HT1080 (cell line): ENCODE measurements around the gene NFE2L1. TPM values are rescaled to one million over a fixed set of nuclear protein-coding genes. Genes with fewer than 3 reads are reported as not detected.
"Not testable (repeated sequence)": the region's sequence is repeated elsewhere in the genome, so short reads cannot be mapped to it uniquely, and the experiment has no call there.

Experiments
- DNase-seq: peaks from one replicate; pipeline ENCODE4 v3.0.0-alpha.2; 2015; ENCODE audit warnings: low read depth
- total RNA-seq: library from RNA; depleted of rRNA; stranded (reverse); fragments of >200 nt; shearing (Covaris generic); gene quantifications from 2 replicates; pipeline ENCODE4 v1.2.3, GENCODE V29; 2014

The NFE2L1 gene
- total RNA-seq, 1 experiment from 2014 or later = 59.4 TPM

DNA sequence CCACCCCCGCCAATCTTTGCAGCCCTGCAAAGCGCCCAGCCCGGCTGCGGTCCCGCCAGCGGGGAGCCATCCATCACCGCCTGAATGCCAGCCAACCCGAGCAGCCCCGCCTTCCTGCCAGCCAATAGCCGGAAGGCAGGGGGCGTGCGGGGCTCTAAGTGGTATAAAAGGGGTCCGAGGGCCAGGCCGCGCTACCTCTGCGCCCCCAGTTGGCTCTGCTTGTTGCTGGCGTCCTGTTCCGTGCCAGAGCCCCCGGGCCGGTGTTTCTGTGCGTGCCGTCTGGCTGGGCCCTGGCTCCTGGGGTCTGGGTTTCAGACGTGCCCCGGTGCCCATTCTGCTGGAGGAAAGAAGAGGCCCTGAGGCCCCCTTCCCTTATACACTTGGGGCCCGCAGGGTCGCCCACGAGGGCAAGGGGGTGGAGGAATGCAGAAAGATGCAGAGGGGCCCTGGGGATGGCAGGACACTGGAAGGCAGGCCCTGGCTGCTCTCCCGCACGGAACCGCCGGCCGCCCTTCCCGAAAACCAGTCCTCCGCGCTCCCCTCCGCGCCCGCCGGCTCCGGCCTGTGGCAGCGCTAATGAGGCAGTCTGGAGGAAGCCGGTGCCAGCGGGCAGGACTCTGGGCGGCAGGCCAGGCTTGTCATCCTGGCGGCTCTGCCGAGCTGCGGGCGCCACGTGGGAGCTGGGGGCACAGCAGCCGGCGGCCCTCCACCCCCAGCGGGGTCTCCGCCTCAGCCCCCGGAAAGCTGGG, 24.6 kb upstream of the NFE2L1 start:
- DNase-seq = peak; percentile 87

DNA sequence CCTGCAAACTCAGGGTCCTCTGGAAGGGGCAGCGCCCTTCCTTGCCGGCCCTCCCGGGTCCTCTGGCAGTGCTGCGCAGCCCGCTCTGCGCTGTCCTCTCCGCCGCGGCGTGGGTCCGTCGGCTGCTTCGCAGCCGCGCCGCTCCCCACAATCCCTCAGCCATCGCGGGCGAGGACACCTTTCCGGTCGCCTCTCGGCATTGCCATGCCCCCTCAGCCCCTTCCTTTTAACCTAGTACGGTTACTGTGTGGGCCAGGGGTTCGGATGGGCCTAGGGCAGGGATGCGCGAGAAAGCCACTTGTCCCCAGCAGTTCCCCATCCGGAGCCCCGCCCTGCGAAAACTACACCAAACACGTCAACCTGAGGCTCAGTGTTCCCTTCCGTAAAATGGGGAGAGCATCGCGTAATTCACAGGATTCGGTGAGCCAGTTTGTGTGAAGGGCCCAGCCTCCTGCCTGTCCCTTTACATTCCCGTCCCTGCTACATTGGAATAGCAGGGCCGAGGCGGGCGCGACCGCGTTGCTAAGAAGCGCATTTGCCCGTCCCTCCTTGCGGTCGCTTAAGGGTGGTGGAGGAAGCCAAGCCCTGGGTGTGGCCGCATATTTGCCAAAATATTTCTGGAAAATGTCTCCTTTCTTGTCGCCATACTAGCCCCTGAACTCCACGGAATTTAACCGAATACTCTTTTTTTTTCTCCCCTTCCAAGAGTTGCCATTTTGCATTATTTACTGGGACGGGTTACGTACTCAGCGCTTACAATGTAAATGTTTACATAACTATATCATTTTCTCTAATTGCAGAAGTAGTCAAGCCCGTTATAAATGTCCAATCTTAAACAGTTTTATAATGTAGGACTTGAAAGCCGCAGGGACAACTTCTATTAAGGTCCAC, 23.8 kb upstream of the NFE2L1 start:
- DNase-seq = peak; percentile 76

DNA sequence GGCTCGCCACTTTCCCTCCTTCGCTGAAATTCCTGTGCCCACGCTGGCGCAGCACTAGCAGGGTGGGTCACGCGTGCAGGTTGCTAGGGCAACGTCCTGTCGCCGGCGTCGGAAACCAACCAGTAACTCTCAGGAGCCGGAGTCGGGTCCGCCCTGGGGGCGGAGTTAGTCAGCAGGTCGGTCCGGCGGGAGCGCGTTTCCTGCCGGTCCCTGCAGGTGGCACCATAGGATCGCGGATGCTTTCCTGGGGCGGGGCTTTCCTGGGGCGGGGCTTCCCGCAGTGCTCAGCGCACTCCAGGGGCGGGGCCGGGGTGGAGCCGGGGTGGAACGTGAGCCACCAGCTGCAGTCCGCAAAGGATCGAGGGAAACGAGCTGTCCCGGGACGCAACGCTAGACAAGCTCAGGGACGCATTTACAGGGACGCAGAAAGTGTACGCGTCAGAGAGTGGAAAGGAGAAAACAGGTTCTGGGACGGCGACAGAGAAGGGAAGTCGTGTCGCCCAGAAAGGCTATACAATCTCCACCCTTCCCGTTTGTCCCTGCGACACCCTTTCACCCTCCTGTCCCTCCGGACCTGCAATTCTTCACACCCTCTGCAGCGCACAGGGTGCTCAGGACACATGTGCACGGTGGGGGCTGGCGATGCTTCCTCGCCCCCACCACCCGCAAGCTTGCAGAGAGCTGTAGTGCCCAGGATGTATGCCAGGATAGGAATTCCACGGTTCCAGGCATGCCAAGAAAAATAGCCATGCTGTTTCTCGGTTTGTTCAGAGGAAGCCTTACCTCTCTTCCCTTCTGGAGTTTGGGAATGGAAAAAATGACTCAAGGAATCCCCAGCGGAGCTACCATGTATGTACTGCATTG, 22.9 kb upstream of the NFE2L1 start:
- peak; percentile 92 for DNase-seq

DNA sequence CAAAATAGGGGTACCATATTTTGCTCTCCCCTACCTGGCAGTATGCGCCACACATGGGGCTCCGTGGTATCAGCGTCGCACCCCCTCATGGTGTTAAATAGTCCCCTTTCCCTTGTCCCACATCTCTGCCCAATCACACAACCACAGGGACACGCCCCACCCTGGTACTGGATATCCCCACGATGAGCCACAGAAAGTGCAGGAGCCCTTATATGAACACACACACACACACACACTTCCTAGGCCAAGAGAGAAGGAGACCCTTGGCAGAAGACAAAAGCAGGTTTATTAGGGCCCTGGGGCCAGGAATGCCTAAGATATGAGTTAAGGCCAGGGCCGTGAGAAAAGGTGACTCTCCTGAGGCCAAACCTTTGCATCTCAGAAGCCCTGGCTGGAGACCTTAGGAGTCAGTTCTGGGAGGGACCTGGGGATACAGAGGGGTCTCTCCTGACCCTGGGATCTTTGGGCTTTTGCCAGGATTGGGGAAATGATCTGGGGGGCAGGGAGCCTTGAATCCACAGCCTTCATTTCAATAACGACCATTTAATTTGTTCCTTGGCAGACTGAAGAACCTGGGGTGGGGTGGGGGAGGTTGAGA, 22.2 kb upstream of the NFE2L1 start:
- DNase-seq = peak; percentile 40

DNA sequence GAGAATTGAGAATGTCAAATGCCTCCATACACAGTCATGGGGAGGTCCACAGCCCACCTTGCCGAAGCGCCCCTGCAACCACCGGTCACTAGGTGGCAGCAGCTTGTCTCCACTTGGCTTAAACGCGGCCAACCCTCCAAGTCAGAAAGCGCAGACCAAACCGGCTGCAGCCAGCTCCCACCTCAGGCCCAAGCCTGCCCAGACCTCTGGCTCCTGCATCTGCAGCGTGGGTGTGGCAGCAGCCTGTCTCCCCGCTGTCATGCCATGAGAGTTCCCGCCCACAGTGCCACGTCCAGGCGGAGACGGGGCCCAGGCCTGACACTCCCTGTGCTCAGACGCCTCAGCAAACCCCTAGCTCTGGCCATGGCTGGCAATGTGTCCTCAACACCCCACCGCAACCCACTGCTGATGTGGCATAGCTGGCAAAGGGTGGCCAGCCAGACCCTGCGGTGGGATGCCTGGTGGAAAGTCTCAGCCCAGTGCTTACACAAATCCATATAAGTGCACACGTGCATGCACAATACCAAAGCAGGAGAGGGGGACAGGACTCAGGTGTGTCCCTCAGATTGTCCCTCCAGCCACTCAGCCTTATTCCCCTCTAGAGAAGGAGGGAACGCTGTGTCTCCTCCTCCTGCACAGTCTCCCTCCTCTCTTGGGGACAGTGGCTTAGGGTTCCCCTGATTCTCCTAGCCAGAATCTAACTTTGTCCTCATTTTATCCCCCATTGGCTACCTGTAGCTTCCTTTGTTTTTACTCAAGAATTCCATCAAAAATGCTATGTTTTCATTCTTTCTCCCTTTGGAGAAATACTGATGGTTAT, 21.4 kb upstream of the NFE2L1 start:
- peak; percentile 89 for DNase-seq

DNA sequence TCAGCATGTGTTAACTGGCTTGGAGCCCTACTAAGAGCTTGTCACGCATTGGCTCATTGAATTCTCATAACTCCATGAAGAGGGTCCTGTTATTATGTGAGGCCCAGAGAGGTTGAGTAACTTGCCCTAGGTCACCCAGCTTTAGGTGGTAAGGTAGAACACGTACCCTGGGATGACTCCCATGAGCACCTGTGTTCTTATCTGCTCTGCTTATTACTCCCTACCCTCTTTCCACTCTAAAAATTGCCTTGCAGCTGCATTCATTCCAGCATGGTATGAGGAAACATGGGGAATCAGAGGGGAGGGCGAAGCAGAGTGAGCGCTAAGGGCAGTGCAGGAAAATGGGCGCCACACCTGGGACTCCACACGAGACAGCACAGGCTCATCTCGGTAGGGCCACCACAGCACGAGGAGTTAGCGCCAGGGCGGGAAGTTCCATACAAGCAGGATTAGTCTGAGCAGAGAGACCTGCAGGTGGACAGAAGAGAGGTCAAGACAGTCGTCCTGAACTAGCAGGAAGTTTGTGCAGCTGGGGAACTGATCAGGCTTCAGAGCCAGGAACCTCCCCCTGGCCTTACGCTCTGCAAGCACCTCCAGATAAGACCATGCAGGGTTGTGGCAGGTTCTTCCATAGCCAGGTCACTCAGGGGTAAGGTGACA, 20.7 kb upstream of the NFE2L1 start:
- DNase-seq = no peak

DNA sequence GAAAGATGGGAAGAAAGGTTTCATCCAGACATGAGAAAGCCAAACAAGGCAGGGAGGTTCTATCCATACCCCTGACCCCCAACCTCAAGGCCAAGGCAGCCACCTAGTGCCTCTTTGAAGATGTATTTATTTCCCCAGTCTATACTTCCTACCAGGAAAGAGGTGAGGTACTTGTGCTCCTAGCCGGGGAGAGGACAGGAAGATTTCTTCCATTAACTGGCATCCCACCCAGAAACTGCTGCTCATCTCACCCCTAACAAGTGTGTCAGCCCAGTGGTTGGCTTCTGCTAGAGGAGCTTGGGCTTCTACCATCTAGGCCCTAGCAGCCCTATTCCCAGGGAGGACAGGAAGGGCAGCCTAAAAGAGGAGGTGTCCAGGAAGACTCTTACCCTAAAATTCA, 19.4 kb upstream of the NFE2L1 start:
- DNase-seq = no peak

DNA sequence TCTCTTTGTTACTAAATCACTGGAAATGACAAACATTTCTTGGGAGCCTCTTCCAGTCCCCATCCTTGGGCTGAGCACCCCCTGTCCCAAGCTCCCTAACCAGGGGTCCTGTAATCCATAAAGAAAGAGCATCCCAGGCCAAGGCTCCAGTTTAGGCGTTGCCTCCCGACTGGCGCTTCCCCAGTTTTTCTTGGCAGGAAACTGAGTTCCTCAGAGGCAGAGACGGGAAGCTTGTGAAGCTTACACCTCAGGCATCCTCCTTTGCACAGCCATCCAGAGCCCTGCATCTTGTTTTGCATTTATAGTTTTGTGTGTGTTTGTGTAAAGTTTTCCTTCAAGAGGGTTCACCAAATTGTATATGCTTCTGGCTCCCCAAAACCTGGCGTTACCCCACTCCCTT, 17.6 kb upstream of the NFE2L1 start:
- DNase-seq = no peak

DNA sequence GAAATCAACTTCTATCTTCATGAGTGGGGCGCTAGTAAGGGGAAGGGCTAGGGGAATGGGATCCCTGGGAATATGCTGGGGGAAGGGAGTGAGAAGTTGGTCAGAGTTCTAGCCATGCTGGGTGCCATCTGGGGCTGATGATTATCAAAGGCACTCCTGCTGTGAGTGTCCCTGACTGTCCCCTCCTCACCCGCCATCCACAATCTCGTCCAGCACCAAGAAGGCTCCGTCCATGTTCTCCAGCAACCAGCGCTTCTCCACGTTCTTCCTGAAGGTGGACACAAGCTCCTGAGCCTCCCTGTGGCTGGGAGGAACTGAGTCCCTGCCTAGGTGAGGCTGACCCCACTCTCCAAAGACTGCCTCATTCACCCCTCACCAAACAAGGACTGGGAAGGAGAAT, 16.2 kb upstream of the NFE2L1 start:
- no peak for DNase-seq

DNA sequence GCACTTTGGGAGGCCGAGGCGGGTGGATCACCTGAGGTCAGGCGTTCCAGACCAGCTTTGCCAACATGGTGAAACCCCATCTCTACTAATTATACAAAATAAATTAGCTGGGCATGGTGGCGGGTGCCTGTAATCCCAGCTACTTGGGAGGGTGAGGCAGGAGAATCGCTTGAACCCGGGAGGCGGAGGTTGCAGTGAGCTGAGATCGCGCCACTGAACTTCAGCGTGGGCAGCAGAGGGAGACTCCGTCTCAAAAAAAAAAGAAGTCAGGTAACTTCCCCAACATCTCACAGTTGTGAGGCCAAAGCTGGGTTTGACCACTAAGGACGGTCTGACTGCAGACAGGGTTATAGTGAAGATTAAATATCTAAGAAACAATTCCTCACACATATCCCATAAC, 13.4 kb upstream of the NFE2L1 start:
- DNase-seq = not testable (repeated sequence)

DNA sequence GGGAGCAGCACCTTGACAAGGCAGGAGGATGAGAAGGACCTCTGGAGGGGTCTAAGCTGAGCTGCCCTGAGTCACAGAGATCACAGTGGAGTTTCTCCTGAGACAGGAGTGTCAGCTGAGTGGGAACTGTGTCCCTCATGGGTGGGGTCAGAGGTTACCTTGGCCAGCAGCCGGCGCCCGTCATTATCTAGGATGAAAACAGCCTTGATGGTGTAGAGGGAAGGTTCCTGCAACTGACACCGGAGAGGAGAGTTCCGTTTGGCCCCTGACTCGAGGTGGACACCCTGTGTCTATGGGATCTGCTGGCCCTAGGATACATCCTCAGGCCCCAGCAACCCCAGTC, 11.5 kb upstream of the NFE2L1 start:
- no peak for DNase-seq

DNA sequence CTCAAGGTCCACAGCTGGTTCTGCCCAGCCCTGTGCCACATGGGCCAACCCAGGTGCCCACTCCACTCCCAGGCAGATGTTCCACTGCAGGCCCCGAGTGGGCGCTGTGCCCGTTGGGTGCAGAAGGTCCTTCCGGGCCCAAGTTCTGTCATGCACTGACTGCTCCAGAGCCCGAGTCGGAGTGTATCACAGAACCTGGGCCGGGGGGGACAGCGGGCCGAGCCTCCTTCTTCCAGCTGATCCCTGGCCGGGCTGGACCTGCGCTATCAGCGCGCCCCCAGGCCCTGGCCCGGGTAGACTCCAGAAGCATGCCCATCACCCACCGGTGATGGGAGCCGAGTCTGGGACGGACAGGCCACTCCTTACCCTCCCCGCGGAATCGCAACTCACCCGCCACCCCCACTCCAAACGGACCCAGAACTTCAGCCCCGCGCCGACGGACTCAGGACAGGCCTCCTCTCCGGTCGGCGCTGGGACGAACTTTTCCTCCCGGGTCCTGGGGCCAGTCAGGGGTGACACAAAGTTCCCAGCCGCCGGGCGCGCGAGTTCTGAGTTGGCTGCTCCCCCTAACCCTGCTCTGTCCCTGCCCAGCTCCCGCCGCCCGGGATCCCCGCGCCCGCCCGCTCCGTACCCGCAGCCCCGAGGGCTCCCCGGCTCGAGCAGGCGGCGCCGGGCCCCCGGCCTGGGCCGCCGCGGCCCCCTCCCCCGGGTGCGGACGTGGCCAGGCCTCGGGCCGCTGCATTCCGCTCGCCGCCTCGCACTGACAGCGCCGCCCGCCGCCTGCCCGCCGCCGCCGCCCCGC, 10.9 kb upstream of the NFE2L1 start, which contains the start of gene COPZ2:
Gene COPZ2, minus strand, starts transcription at position 762 of the 802 bp plus-strand sequence. Its CDS starts 20 bp downstream, at position 742.
- peak; percentile 38 for DNase-seq

DNA sequence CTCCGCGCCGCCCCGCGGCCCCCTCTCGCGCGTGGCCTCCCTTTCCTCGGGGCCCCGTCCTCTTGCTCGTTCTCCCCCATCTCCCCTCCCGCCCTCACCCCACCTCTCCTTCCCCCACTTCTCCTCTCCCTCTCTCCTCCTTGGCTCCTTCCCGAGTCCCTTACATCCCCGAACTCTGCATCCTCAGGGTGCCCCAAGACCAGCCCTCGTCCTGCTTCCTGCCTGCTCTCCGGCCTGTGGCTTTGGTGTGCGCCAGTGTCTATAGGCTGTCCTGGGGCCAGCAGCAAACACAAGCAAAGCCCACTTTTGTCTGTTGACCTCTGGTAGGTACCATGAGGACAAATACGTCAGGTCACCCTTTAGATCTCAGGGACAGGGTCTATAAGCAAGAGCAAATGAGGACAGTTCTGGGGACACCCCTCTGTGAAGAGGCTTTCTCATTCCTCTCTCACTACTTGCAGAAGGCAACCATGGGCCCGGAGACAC, 10.3 kb upstream of the NFE2L1 start:
- no peak for DNase-seq

DNA sequence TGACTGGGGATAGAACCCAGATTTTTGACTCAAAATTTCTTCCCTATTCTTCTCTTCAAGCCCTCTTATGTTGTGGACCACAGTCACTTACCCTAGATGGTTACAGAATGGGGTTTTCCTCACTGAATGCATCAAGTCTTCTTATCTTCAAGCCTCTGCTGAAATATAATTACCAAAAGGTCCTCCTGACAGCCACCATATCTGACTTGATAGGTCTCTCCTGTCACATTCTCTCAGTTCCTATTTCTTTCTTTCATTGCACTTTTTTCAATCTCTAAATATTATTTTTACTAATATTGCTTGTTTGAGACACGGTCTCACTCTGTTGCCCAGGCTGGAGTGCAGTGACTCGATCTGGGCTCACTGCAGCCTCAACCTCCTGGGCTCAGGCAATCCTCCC, 9.5 kb upstream of the NFE2L1 start:
- DNase-seq = no peak

DNA sequence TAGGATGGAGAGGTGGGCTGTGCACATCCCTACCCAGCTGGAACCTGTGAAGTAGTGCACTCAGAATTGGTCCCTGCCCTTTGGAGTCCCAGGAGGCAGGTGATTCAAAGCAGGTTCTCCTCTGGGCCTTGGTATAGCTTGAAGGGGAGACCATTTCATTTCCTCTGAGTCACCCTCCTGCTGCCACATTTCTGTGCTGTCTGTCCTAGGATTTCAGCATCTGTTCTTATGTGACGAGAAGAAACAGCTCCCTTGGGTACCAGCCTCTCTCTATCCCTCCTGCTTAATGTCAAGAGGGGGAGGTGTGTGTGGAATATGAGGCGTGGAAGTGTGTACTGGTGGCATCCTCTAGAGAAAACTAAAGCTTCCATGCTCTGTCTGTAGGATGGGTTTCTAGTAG, 5.0 kb upstream of the NFE2L1 start:
- peak; percentile 62 for DNase-seq

DNA sequence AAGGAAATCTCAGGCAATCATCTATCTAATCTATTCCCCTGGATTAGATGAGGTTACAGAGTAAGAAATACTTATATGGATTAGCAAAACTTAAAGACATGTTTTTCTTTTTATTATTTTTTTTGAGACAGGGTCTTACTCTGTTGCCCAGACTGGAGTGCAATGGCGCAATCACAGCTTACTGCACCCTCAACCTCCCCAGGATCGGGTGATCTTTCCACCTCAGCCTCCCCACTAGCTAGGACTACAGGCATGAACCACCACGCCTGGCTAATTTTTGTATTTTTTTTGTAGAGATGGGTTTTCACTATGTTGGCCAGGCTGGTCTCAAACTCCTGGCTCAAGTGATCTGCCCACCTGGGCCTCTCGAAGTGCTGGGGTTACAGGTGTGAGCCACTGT, 3.3 kb upstream of the NFE2L1 start:
- no peak for DNase-seq

DNA sequence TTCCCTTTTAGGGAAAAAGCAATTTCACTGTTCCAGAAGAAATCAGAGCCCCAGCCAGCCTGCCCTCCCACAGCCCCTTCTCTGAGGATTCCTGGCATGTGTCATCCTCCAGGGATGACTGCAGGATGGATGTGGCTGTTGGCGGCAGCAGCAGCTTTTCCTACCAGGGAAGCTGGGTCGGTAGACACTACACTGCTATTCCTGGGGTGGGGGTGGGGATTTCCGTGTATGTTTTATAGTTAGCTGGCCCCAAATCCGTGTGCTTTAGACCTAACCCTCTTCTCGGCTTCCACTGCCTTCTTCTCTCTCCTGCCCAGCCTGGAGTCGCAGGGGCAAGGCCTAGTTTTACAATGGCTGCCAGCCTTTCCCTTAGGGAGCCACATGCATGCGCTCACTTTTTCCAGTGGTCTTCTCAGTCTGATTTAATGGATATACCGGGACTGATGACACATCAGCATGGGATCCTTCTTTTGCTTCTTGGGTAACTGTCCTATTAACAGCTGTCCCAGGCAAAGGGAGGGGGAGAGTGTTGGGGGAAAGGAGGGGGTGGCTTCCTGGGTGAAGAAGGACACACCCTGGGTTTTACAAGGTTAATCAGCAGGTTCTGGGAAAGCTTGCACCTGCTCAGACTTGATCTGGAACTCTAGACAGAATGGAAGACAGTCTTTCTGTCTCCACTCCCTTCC, 2.7 kb upstream of the NFE2L1 start:
- no peak for DNase-seq

DNA sequence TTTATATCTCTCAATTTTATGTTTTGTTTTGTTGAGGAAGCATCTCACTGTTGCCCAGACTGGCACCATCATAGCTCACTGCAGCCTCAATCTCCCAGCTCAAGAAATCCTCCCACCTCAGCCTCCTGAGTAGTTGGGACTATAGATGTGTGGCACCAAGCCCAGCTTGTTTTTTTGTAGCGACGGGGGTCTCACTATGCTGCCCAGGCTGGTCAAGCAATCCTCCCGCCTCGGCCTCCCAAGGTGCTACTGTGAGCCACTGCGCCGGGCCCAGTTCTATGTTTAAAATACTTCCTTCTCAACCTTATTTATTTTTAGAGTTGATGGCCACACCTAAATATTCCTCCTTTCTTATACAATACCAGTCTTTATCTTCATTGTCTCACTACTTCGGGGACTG, 1.9 kb upstream of the NFE2L1 start:
- no peak for DNase-seq
